H1 (cell line): ENCODE results near the gene PAF1. TPM values are rescaled to one million over a fixed set of nuclear protein-coding genes. Genes with fewer than 3 reads are reported as not detected.

Experiments
- EZH2 ChIP-seq: fragments of 200-600 bp; sonication (generic); IDR thresholded peaks from 2 replicates; pipeline ENCODE4 v1.7.1; 2012; ENCODE audit warnings: low read depth, mild to moderate bottlenecking, moderate library complexity, low read length, inconsistent platforms; ENCODE audit not compliant: severe bottlenecking
- NANOG ChIP-seq: IDR thresholded peaks from 2 replicates; pipeline ENCODE4 v1.6.1; 2011; ENCODE audit warnings: low read length, low read depth, mild to moderate bottlenecking, inconsistent platforms; ENCODE audit not compliant: insufficient read depth, poor library complexity, severe bottlenecking
- SP2 ChIP-seq: IDR thresholded peaks from 2 replicates; pipeline ENCODE4 v1.6.1; 2012; ENCODE audit warnings: mild to moderate bottlenecking, low read length, inconsistent platforms
- polyA plus RNA-seq, 7 experiments: library from polyadenylated mRNA; depleted of rRNA in 3 of 7; stranded (reverse) in 5 of 7; unstranded in 2 of 7; fragments of >200 nt in 5 of 7; fragments of 200-250 nt in 2 of 7; gene quantifications; 1 replicate in 5 of 7; 2 replicates in 1 of 7; 4 replicates in 1 of 7; pipeline versions ENCODE4 v1.2.1 to v1.2.3, GENCODE V29; 2011 to 2013; ENCODE audit warnings: missing spikeins in 2 of 7, mixed read lengths in 2 of 7
- total RNA-seq: library from RNA; stranded (reverse); fragmentation: NEBNext Ultra II Directional; extraction: Animal tissue kit (Norgen Biotek cat#: 25700); gene quantifications from 2 replicates; pipeline ENCODE4 v1.2.1, GENCODE V29; 2021
- TF ChIP-seq, protein P1 (sequence below): fragments of 300-600 bp; sonication (generic); IDR thresholded peaks from 2 replicates; pipeline ENCODE4 v1.7.1; 2012; ENCODE audit warnings: low read length, moderate library complexity, mild to moderate bottlenecking, inconsistent platforms; ENCODE audit not compliant: insufficient replicate concordance
- TF ChIP-seq, protein P2 (sequence below), 3 experiments: IDR thresholded peaks; 1 replicate in 2 of 3; 2 replicates in 1 of 3; pipeline versions ENCODE4 v1.5.1 to v1.6.1; 2011; ENCODE audit warnings: low read length in 3 of 3, mild to moderate bottlenecking in 3 of 3, inconsistent platforms in 2 of 3, low read depth in 1 of 3, moderate library complexity in 1 of 3; ENCODE audit not compliant: insufficient read depth in 1 of 3; ENCODE audit errors: control extremely low read depth in 1 of 3

Gene PAF1
- total and polyA plus RNA-seq, 2 of the 8 experiments (the other 6 are each of a cell fraction or from before 2014, with no cell fraction given) = 31.4 to 58.6 TPM

DNA sequence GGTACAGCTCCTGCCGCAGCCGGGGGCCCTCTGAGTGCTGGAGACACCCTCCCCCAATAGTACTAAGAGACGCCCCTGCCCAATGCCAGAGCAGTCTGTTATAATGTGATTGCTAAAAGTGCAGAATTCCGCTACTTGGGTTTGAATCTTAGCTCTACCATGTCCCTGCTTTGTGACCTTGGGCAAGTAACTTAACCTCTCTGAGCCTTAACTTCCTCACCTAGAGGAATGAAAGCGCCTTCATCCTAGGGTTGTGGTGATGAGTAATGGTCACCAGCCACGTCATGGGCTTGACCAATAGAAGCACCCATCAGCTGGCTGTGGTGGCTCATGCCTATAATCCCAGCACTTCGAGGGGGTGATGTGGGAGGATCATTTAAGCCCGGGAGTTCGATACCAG is 28.1 kb upstream of the PAF1 start (continued):
- TF ChIP-seq, protein P1, sequence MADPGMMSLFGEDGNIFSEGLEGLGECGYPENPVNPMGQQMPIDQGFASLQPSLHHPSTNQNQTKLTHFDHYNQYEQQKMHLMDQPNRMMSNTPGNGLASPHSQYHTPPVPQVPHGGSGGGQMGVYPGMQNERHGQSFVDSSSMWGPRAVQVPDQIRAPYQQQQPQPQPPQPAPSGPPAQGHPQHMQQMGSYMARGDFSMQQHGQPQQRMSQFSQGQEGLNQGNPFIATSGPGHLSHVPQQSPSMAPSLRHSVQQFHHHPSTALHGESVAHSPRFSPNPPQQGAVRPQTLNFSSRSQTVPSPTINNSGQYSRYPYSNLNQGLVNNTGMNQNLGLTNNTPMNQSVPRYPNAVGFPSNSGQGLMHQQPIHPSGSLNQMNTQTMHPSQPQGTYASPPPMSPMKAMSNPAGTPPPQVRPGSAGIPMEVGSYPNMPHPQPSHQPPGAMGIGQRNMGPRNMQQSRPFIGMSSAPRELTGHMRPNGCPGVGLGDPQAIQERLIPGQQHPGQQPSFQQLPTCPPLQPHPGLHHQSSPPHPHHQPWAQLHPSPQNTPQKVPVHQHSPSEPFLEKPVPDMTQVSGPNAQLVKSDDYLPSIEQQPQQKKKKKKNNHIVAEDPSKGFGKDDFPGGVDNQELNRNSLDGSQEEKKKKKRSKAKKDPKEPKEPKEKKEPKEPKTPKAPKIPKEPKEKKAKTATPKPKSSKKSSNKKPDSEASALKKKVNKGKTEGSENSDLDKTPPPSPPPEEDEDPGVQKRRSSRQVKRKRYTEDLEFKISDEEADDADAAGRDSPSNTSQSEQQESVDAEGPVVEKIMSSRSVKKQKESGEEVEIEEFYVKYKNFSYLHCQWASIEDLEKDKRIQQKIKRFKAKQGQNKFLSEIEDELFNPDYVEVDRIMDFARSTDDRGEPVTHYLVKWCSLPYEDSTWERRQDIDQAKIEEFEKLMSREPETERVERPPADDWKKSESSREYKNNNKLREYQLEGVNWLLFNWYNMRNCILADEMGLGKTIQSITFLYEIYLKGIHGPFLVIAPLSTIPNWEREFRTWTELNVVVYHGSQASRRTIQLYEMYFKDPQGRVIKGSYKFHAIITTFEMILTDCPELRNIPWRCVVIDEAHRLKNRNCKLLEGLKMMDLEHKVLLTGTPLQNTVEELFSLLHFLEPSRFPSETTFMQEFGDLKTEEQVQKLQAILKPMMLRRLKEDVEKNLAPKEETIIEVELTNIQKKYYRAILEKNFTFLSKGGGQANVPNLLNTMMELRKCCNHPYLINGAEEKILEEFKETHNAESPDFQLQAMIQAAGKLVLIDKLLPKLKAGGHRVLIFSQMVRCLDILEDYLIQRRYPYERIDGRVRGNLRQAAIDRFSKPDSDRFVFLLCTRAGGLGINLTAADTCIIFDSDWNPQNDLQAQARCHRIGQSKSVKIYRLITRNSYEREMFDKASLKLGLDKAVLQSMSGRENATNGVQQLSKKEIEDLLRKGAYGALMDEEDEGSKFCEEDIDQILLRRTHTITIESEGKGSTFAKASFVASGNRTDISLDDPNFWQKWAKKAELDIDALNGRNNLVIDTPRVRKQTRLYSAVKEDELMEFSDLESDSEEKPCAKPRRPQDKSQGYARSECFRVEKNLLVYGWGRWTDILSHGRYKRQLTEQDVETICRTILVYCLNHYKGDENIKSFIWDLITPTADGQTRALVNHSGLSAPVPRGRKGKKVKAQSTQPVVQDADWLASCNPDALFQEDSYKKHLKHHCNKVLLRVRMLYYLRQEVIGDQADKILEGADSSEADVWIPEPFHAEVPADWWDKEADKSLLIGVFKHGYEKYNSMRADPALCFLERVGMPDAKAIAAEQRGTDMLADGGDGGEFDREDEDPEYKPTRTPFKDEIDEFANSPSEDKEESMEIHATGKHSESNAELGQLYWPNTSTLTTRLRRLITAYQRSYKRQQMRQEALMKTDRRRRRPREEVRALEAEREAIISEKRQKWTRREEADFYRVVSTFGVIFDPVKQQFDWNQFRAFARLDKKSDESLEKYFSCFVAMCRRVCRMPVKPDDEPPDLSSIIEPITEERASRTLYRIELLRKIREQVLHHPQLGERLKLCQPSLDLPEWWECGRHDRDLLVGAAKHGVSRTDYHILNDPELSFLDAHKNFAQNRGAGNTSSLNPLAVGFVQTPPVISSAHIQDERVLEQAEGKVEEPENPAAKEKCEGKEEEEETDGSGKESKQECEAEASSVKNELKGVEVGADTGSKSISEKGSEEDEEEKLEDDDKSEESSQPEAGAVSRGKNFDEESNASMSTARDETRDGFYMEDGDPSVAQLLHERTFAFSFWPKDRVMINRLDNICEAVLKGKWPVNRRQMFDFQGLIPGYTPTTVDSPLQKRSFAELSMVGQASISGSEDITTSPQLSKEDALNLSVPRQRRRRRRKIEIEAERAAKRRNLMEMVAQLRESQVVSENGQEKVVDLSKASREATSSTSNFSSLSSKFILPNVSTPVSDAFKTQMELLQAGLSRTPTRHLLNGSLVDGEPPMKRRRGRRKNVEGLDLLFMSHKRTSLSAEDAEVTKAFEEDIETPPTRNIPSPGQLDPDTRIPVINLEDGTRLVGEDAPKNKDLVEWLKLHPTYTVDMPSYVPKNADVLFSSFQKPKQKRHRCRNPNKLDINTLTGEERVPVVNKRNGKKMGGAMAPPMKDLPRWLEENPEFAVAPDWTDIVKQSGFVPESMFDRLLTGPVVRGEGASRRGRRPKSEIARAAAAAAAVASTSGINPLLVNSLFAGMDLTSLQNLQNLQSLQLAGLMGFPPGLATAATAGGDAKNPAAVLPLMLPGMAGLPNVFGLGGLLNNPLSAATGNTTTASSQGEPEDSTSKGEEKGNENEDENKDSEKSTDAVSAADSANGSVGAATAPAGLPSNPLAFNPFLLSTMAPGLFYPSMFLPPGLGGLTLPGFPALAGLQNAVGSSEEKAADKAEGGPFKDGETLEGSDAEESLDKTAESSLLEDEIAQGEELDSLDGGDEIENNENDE = no peak
- TF ChIP-seq EZH2 (no peak), NANOG (no peak), SP2 (no peak)
- TF ChIP-seq, protein P2, sequence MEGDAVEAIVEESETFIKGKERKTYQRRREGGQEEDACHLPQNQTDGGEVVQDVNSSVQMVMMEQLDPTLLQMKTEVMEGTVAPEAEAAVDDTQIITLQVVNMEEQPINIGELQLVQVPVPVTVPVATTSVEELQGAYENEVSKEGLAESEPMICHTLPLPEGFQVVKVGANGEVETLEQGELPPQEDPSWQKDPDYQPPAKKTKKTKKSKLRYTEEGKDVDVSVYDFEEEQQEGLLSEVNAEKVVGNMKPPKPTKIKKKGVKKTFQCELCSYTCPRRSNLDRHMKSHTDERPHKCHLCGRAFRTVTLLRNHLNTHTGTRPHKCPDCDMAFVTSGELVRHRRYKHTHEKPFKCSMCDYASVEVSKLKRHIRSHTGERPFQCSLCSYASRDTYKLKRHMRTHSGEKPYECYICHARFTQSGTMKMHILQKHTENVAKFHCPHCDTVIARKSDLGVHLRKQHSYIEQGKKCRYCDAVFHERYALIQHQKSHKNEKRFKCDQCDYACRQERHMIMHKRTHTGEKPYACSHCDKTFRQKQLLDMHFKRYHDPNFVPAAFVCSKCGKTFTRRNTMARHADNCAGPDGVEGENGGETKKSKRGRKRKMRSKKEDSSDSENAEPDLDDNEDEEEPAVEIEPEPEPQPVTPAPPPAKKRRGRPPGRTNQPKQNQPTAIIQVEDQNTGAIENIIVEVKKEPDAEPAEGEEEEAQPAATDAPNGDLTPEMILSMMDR (IDR thresholded peaks at IDR 0.05; ENCODE audit: control extremely low read depth in 1 of 3, insufficient read depth in 1 of 3, low read depth in 1 of 3, low read length in 3 of 3) = no peak
